Activated CD4-positive, alpha-beta T cell treated with anti-CD3 and anti-CD28 coated beads, Interleukin-2, amount 50 U/mL, for 16 hours (primary cell): ENCODE measurements around the gene ZNHIT6.

Experiments used
- DNase-seq: peaks from one replicate; pipeline ENCODE4 v3.0.0-alpha.2; 2020

The ZNHIT6 gene

DNA sequence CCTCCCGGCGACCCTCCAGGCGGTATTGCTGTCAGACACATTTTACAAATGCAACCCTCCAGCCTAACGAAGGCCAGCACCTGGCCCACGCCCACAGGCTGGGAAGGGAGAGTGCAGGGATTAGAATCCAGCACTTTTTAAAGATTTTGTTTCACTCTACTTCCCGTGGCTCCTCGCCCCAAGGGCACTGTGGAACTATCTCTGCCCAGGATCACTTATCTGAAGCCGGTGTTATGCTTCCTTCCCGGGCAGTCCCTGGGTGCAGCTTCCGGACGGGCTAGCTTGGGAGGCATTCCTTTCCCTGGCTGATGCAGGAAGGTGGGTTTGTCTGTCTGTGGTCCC lies 91.9 kb downstream of the ZNHIT6 start:
- no peak for DNase-seq

- no peak for DNase-seq
Measured at GRCh38 chr1:85615586-85616363, 92.5 kb downstream of the ZNHIT6 start.

- DNase-seq, result peak; percentile 2
Measured at GRCh38 chr1:85612704-85613361, 95.4 kb downstream of the ZNHIT6 start.

GRCh38 chr1:85611856-85612255 lies 96.4 kb downstream of the ZNHIT6 start:
- no peak for DNase-seq

- no peak for DNase-seq
Measured at GRCh38 chr1:85611425-85611824, 96.8 kb downstream of the ZNHIT6 start.

DNA sequence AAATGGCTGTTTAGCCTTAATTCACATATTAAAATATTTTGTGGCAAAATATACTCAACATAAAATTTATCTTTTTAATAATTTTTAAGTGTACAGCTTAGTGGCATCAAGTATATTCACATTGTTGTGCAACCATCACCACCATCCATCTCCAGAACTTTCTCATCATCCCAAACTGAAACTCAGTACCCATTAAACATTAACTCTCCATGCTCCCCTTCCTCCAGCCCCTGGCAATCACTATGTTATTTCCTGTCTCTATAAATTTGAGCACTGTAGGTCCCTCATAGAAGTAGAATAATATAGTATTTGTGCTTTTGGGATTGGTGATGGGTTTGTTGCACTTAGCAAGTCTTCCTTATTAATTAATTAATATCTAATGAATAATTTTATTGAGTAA lies 98.3 kb downstream of the ZNHIT6 start:
- no peak for DNase-seq

DNA sequence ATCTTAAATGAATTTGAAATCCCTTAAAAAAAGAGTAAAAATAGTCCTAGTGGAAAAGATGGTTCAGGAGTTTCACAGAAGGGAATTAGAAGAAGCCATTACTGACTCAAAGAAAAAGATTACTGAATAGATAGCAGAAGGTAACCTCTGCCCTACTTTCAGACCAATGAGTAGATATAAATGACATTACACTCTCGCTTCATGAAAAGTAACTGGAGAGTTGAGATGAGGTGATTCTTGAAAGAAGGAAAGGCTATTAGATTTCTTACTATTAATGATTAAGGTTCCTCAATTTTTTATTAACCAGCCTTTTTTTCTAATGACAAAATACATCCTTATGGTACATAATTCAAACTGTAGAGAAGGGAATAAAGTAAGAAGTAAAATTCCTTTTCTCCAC lies 99.4 kb downstream of the ZNHIT6 start:
- no peak for DNase-seq

GRCh38 chr1:85607921-85608265 lies 100.3 kb downstream of the ZNHIT6 start:
- no peak for DNase-seq

DNA sequence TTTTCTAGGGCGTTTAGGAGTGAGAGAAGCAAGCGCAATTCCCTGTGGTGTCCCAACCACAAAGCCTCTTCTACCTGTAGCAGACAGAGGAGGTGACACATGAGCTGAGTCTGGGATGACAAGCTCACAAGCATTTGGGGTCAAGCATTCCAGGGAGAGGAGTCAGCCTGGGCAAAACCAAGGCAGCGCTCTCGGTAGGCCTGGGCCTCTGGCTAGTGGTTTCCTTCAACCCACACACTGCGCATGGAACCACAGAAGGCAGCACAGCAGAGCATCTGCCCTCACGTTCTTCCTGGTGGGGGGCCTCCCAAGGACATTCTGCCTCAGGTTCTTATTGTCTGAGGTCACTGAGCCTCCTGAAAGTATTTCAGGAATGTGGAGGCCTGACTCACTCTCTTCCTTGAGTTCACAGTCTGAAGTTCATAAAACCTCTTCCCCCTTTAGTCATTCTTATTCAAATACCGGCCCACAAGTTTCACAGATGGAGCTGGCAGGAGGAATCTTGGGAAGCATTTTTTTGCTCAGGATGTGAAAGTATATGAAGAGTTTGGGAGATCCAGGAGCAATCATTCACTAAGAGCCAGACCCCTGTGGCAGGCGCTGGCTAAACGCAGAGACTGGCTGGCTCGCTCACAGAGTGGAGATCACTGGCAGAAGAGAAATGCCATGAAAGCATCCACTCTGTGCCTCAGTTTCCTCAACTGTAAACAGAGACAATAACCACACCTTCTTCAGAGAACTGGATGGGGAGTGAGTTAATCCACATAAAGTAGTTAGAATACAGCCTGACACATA lies 100.9 kb downstream of the ZNHIT6 start:
- DNase-seq, result no peak

DNA sequence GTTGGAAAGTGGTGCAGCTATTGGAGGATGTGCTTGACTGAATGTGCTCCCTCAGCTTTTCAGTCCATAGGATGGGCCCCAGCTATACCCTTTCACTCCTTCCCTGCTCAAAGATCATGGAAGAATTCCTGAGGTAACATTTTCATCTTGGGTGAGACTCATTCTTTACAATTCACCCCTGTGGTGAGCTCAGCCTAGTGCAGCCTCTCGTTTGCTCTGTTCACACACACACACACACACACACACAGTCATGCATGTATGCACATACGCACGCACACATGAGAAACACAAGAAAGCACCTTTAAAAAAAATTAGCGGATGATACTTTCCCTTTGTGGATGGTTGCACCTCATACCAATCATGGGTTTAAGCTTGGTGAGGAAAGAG lies 101.8 kb downstream of the ZNHIT6 start:
- no peak for DNase-seq

DNA sequence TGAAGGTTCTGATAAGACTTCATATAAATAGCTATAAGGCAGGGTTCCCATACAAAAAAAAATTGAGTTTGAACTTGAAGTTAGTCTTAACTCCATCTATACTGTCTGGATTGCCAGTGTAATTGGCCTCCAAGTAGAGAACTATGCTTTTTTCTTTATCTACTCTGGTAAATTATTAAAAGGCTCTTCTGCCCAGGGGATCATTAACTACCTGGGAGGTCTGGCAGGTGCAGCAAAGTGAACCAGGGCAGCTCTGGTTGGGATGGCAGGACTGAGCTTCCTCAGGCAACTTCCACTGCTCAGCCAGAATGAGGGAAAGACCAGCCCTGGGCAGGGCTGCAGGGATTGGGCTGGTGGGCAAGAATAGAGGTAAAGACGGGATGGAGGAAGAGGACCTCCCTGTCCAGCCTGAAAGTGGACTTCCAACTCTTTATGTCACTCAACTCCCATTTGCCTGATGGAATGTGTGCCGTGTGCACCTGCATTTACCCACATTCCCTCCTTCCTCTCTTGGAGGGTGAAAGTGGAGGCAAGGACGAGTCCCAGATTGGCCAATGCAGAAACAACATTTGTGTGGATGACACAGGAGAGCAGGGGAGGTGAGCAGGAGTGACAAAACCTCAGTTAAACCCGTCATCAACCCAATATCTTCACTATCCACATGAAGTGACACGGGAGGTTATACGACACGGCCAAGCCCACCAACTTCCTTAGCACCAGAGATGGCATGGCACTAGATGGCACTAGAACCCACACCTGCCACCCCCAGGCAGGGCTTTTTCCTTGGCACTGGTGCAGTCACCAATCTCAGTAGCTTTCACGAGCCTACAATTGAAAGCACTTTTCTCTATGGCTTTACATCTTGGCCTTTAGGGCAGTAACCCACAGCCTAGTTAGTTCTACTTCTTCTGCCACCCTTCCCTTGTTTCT lies 102.5 kb downstream of the ZNHIT6 start:
- no peak for DNase-seq

DNA sequence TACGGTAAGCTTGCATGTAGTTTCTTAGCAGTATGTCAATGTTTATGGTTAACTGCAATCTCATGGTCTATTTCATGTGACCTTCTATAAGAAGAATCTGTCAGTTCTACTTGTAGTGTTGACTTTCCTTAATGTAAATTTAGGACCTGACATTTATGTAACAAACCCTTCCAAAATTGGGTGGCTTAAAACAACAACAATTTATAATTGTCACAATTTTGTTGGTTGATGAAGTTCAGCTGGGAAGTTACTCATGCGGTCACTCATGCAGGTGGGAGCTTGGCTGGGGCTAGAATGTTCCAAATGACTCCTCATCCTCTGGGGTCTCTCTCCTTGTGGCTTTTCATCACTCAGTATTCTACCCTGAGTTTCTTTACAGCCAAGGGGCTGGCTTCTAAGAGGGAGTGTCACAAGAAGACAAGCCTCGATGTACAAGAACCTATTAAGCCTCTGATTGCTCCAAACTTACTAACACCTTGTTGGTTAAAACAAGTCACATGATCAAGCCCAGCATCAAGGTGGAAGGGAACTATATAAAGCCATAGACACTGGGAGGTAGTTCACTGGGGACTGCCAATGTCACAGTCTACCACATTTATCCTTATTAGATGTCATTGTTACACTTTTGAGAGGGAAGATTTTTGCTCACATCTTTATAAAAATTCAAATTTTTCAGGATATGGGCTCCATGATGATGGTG lies 103.8 kb downstream of the ZNHIT6 start:
- DNase-seq, result no peak

GRCh38 chr1:85603086-85603880 lies 105.0 kb downstream of the ZNHIT6 start:
- DNase-seq, result no peak

DNA sequence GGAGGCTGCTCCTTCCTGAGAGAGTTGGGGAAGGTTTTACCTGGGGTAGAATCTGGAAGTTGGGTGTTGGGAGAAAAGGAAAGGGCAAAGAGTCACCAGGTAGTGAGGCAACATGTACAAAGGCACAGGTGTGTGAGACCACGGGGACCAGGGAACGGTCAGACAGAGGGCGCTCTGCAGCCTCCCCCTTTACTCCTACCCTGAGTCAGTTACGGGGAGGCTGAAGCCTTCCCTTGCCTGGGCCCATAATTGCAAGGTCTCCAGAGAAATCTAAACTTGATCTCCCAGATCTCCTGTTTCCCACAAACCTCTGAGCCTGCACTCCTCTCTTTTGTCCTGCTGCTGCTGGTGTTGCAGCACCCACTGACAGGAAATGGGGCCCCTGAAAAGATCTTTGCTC lies 105.7 kb downstream of the ZNHIT6 start:
- DNase-seq, result no peak

GRCh38 chr1:85601901-85602300 lies 106.3 kb downstream of the ZNHIT6 start:
- DNase-seq, result no peak

DNA sequence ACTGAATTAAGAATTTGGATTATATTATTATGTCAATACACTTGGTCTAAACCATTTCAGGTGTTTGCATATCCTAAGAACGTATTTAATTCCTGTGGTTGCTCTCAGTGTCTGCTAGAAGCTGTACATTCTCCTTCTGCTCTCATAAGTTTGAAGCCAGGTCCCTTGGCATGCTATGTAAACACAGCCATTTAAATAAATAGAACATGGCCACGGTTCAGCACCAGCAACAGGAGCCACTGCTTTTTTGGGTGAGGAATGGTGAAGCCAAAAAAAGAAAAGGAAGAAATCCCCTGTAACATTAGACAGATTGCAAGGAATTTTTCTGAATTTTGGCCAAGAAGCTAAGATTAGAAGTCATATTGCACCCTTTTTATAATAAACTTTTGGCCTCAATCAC lies 108.6 kb downstream of the ZNHIT6 start:
- DNase-seq, result no peak
